WTC11 (cell line): ENCODE data around the gene KIF6. TPM values are rescaled to one million over a fixed set of nuclear protein-coding genes. Genes with fewer than 3 reads are reported as not detected.

Experiments used
- ATAC-seq: fragments of 200-7000 bp; cut with Tn5 transposase; 2 replicates; pipeline ENCODE4 v1.10.0; 2021; ENCODE audit warnings: mild to moderate bottlenecking, moderate library complexity
- CTCF ChIA-PET: fragments of 300-600 bp; sonication (Branson Sonifier 250); formaldehyde crosslinking; loops from one replicate; lab custom pipeline; 2021; ENCODE audit warnings: antibody characterized with exemption; lab: Charles Lee
- POLR2A ChIA-PET: fragments of 350-600 bp; sonication (Branson Sonifier 250); formaldehyde crosslinking; loops from one replicate; lab custom pipeline; 2021; ENCODE audit warnings: antibody characterized with exemption; lab: Charles Lee
- DNase-seq: peaks from one replicate; pipeline ENCODE4 v3.0.0; 2021; ENCODE audit warnings: low spot score
- H3K27ac Mint-ChIP-seq: 2 replicates; pipeline ENCODE4 v1.8.0; 2021; ENCODE audit warnings: mixed read lengths
- H3K27me3 Mint-ChIP-seq: 2 replicates; pipeline ENCODE4 v1.8.0; 2021; ENCODE audit warnings: low read depth, mild to moderate bottlenecking, moderate library complexity, mixed read lengths
- H3K36me3 Mint-ChIP-seq: 2 replicates; pipeline ENCODE4 v1.8.0; 2021; ENCODE audit warnings: mixed read lengths
- H3K4me1 Mint-ChIP-seq: 2 replicates; pipeline ENCODE4 v1.8.0; 2022; ENCODE audit warnings: mixed read lengths
- H3K4me3 Mint-ChIP-seq: 2 replicates; pipeline ENCODE4 v1.8.0; 2021; ENCODE audit warnings: mild to moderate bottlenecking, moderate library complexity, mixed read lengths
- H3K9me3 Mint-ChIP-seq: 2 replicates; pipeline ENCODE4 v1.8.0; 2021; ENCODE audit warnings: mixed read lengths
- ZMAT4 ChIP-seq: fragments of 250-450 bp; sonication (Bioruptor Pico); IDR thresholded peaks from 2 replicates; pipeline ENCODE4 v1.9.0; 2021; ENCODE audit warnings: mild to moderate bottlenecking
- ZNF281 ChIP-seq: sonication (generic); formaldehyde crosslinking; IDR thresholded peaks from 2 replicates; pipeline ENCODE4 v1.8.0; 2023; ENCODE audit warnings: mild to moderate bottlenecking, missing genetic modification reagents
- ZNF317 ChIP-seq: sonication (generic); formaldehyde crosslinking; IDR thresholded peaks from 2 replicates; pipeline ENCODE4 v1.8.1; 2023; ENCODE audit warnings: low read depth, mild to moderate bottlenecking, moderate library complexity, missing genetic modification reagents, borderline replicate concordance
- total RNA-seq: library from RNA; stranded (reverse); gene quantifications from 3 replicates; pipeline ENCODE4 v1.2.3, GENCODE V29; 2021
- TF ChIP-seq, protein P1 (sequence below): sonication (generic); formaldehyde crosslinking; IDR thresholded peaks from 2 replicates; pipeline ENCODE4 v1.8.0; 2022; ENCODE audit warnings: mild to moderate bottlenecking, missing genetic modification reagents
- TF ChIP-seq, protein P2 (sequence below): sonication (generic); formaldehyde crosslinking; IDR thresholded peaks from 2 replicates; pipeline ENCODE4 v1.8.1; 2022; ENCODE audit warnings: low read depth, missing genetic modification reagents, borderline replicate concordance
- TF ChIP-seq, protein P3 (sequence below): fragments of 250-450 bp; sonication (Bioruptor Pico); IDR thresholded peaks from 2 replicates; pipeline ENCODE4 v1.9.0; 2021; ENCODE audit warnings: mild to moderate bottlenecking
- TF ChIP-seq, protein P4 (sequence below): sonication (generic); formaldehyde crosslinking; IDR thresholded peaks from 2 replicates; pipeline ENCODE4 v1.8.1; 2022; ENCODE audit warnings: missing genetic modification reagents, borderline replicate concordance
- TF ChIP-seq, protein P5 (sequence below): fragments of 250-450 bp; sonication (Bioruptor Pico); IDR thresholded peaks from 2 replicates; pipeline ENCODE4 v1.9.0; 2021; ENCODE audit warnings: mild to moderate bottlenecking, borderline replicate concordance

Gene KIF6
- total RNA-seq, 1 experiment from 2014 or later, result 0.57 TPM

GRCh38 chr6:39381550-39382140 lies 343.6 kb downstream of the KIF6 start:
- Mint-ChIP-seq H3K27me3 (no peaks in the 10 kb centered on the region), H3K27ac (no peak overlapping the region), H3K4me1 (no peaks in the 10 kb centered on the region; the same call in 1 of the 2 replicates), H3K9me3 (peaks cover 5% of the 10 kb centered on the region; the same call in 1 of the 2 replicates)
- no peak for DNase-seq
- CTCF ChIA-PET, result interaction anchor here (0.8 to 1.0 kb wide), 2 partner anchors 19 to 484 kb away, joined by 3 to 4 read pairs; no protein-coding TSS in a partner anchor
- TF ChIP-seq, protein P1, sequence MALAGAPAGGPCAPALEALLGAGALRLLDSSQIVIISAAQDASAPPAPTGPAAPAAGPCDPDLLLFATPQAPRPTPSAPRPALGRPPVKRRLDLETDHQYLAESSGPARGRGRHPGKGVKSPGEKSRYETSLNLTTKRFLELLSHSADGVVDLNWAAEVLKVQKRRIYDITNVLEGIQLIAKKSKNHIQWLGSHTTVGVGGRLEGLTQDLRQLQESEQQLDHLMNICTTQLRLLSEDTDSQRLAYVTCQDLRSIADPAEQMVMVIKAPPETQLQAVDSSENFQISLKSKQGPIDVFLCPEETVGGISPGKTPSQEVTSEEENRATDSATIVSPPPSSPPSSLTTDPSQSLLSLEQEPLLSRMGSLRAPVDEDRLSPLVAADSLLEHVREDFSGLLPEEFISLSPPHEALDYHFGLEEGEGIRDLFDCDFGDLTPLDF (CRISPR knock-in tag), result no peak
- TF ChIP-seq, protein P2, sequence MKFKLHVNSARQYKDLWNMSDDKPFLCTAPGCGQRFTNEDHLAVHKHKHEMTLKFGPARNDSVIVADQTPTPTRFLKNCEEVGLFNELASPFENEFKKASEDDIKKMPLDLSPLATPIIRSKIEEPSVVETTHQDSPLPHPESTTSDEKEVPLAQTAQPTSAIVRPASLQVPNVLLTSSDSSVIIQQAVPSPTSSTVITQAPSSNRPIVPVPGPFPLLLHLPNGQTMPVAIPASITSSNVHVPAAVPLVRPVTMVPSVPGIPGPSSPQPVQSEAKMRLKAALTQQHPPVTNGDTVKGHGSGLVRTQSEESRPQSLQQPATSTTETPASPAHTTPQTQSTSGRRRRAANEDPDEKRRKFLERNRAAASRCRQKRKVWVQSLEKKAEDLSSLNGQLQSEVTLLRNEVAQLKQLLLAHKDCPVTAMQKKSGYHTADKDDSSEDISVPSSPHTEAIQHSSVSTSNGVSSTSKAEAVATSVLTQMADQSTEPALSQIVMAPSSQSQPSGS, result no peak
- TF ChIP-seq, protein P3, sequence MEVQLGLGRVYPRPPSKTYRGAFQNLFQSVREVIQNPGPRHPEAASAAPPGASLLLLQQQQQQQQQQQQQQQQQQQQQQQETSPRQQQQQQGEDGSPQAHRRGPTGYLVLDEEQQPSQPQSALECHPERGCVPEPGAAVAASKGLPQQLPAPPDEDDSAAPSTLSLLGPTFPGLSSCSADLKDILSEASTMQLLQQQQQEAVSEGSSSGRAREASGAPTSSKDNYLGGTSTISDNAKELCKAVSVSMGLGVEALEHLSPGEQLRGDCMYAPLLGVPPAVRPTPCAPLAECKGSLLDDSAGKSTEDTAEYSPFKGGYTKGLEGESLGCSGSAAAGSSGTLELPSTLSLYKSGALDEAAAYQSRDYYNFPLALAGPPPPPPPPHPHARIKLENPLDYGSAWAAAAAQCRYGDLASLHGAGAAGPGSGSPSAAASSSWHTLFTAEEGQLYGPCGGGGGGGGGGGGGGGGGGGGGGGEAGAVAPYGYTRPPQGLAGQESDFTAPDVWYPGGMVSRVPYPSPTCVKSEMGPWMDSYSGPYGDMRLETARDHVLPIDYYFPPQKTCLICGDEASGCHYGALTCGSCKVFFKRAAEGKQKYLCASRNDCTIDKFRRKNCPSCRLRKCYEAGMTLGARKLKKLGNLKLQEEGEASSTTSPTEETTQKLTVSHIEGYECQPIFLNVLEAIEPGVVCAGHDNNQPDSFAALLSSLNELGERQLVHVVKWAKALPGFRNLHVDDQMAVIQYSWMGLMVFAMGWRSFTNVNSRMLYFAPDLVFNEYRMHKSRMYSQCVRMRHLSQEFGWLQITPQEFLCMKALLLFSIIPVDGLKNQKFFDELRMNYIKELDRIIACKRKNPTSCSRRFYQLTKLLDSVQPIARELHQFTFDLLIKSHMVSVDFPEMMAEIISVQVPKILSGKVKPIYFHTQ, result no peak
- TF ChIP-seq ZNF317 (no peak), ZMAT4 (CRISPR knock-in tag) (no peak), ZNF281 (no peak)
- TF ChIP-seq, protein P4, sequence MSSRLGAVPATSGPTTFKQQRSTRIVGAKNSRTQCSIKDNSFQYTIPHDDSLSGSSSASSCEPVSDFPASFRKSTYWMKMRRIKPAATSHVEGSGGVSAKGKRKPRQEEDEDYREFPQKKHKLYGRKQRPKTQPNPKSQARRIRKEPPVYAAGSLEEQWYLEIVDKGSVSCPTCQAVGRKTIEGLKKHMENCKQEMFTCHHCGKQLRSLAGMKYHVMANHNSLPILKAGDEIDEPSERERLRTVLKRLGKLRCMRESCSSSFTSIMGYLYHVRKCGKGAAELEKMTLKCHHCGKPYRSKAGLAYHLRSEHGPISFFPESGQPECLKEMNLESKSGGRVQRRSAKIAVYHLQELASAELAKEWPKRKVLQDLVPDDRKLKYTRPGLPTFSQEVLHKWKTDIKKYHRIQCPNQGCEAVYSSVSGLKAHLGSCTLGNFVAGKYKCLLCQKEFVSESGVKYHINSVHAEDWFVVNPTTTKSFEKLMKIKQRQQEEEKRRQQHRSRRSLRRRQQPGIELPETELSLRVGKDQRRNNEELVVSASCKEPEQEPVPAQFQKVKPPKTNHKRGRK (CRISPR knock-in tag), result no peak
- TF ChIP-seq, protein P5, sequence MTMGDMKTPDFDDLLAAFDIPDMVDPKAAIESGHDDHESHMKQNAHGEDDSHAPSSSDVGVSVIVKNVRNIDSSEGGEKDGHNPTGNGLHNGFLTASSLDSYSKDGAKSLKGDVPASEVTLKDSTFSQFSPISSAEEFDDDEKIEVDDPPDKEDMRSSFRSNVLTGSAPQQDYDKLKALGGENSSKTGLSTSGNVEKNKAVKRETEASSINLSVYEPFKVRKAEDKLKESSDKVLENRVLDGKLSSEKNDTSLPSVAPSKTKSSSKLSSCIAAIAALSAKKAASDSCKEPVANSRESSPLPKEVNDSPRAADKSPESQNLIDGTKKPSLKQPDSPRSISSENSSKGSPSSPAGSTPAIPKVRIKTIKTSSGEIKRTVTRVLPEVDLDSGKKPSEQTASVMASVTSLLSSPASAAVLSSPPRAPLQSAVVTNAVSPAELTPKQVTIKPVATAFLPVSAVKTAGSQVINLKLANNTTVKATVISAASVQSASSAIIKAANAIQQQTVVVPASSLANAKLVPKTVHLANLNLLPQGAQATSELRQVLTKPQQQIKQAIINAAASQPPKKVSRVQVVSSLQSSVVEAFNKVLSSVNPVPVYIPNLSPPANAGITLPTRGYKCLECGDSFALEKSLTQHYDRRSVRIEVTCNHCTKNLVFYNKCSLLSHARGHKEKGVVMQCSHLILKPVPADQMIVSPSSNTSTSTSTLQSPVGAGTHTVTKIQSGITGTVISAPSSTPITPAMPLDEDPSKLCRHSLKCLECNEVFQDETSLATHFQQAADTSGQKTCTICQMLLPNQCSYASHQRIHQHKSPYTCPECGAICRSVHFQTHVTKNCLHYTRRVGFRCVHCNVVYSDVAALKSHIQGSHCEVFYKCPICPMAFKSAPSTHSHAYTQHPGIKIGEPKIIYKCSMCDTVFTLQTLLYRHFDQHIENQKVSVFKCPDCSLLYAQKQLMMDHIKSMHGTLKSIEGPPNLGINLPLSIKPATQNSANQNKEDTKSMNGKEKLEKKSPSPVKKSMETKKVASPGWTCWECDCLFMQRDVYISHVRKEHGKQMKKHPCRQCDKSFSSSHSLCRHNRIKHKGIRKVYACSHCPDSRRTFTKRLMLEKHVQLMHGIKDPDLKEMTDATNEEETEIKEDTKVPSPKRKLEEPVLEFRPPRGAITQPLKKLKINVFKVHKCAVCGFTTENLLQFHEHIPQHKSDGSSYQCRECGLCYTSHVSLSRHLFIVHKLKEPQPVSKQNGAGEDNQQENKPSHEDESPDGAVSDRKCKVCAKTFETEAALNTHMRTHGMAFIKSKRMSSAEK (CRISPR knock-in tag), result no peak
- TF ChIP-seq, all 79 proteins: peak for 0
- no peak for ATAC-seq
- no peak overlapping the region for H3K4me3 Mint-ChIP-seq
- H3K36me3 Mint-ChIP-seq, result no peaks in the 10 kb centered on the region
- POLR2A ChIA-PET, result no interaction called here
